GM18508 (cell line): Measurements from ENCODE around the gene SH3BP5.
A peak's percentile ranks its signal among the peaks of the same experiment; 100 is the strongest.
"Not testable (repeated sequence)": the region's sequence is repeated elsewhere in the genome, so short reads cannot be mapped to it uniquely, and the experiment has no call there.

Experiments
- ATAC-seq: cut with Tn5 transposase; IDR thresholded peaks from one replicate; pipeline ENCODE4 v1.9.1; 2021; ENCODE audit warnings: moderate number of reproducible peaks; ENCODE audit not compliant: insufficient read depth, unreplicated experiment

Gene SH3BP5, protein sequence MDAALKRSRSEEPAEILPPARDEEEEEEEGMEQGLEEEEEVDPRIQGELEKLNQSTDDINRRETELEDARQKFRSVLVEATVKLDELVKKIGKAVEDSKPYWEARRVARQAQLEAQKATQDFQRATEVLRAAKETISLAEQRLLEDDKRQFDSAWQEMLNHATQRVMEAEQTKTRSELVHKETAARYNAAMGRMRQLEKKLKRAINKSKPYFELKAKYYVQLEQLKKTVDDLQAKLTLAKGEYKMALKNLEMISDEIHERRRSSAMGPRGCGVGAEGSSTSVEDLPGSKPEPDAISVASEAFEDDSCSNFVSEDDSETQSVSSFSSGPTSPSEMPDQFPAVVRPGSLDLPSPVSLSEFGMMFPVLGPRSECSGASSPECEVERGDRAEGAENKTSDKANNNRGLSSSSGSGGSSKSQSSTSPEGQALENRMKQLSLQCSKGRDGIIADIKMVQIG

GRCh38 chr3:15332405-15333098 is at the start of gene SH3BP5:
Gene SH3BP5, minus strand, starts transcription at chr3:15332586. Its CDS starts 178 bp downstream, at chr3:15332408.
- no peak for ATAC-seq

DNA sequence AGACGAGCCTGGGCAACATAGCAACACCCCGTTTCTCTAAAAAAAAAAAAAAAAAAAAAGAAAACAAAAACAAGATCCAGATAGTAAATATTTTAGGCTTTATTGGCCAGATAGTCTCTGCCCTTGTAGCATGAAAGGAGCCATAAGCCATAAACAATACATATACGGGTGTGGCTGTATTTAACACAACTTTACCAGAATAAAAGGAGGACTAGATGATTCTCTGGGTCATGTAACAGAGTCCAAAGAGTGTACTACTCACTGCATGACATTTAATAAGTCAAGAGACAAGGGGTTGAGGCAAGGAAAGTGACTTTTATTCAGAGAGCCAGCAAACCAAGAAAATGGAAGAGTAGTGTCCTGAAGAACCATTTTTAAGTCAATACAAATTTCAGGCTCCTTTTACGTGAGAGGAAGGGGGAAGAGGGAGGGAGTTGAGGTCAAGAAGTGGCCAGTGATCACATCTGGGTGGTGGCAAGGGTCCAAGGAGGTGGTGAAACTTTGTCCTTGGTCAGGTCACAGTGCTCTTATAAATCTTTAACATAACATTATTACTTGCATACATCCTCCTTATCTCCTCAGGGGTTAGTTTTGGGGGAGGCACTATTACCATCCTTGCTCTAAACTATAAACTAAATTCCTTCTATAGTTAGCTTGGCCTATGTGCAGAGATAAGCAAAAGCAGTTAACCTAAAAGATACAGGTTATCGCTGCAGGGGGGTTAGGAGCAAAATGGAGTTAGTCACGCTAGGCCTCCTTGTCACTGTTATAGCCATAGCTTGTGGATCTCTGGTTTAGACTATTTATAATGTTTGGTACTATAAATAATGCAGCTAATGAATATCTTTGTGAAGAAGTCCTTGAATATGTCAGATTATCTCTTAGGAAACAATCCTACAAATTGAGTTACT is 48.8 kb upstream of the SH3BP5 start:
- ATAC-seq = no peak

GRCh38 chr3:15377961-15378791 is 45.8 kb upstream of the SH3BP5 start:
- ATAC-seq = peak; percentile 87

- ATAC-seq = no peak
These were observed 43.1 kb upstream of the SH3BP5 start for GRCh38 chr3:15375461-15376000.

DNA sequence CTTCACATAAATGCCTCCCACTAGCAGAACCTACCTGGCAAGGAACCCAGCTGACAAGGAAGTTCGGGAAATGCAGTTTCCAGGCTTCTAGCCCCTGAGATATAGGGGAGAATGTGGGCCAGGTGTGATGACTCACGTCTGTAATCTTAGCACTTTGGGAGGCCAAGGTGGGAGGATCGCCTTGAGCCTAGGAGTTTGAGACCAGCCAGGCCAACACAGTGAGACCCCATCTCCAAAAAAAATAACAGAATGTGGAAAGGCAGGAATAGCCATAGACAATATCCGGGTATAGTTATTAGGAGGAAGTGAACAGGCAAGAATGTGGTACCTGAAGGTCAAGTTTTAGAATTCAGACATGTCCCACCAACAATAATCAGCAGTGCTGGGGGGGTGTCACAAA is 40.5 kb upstream of the SH3BP5 start:
- ATAC-seq = no peak

DNA sequence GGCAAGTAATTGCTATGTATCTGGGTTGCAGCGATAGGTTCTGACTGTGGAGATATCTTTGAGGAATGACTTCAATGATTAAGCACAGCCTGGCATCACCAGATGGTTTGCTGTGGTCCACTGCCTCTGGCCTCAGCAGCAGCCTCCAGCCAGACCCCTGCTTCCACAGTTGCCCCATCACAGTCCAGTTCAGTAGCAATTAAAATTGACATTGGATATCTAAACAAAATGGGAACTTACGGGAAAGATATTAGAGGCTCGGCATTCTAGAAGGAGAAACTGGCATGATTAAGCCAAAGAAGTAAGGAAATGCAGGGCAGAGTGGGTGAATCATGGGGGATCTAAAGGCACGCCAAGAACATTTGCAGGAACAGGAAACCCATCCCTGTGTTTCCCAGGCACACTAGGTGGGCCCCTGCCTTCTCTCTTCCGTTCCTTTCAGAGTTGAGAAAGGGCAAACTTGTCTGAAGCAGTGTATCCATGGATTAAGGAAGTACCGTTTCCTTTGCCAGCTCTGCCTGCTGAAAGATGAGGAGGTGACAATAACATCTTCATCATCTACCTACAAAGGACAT is 36.3 kb upstream of the SH3BP5 start:
- no peak for ATAC-seq

DNA sequence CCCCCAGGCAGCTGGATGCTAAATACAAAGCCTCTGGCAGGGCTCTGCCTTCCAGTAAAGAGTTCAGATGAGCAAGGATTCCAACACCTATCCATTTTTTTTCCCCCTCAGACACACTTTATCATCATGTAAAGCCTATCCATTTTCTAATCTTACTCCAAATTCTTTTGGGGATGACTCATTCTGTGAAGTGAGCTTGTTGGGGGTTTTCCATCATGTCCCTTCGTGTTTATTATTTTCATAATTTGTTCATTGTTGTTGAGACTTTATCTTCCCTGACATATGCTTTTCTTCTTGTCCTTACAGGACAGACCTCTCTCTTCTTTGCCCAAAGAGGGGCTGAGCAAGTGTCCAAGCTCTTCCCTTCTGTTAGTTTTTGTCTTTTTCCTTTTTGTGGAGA is 34.7 kb upstream of the SH3BP5 start:
- ATAC-seq = no peak

- ATAC-seq = not testable (repeated sequence)
These were observed 31.7 kb upstream of the SH3BP5 start for GRCh38 chr3:15364078-15364477.

GRCh38 chr3:15361494-15362214 is 29.3 kb upstream of the SH3BP5 start:
- peak; percentile 75 for ATAC-seq

DNA sequence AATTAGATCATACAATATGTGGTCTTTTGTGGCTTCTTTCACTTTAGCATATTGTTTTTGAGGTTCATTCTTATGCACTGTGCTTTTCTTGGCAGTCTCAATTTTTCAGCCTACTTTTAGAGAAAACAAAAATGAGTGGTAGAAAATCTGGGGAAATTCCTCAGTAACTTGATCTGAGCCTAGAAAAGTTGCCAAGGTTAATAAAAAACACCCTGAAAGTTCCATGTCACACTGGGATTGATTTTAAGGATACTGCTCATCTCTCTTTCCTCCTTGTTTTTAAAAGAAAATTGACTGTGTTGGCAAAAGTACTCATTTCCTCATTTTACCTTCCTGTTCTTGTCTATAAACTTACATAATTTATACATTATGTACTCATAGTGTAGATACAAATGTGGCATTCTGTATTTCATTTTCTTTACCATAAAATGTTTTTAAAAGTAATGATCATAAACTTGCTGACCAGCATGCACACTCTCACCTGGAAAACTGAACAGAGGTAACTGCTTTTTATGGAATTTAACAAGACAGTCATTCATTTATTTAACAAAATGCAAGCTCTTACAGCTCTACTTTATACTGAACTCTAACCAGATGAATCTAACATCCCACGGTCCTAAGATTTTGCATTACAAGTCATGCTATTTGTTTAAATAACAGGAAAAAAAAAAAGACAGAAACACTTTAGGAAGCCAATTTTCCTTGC is 28.6 kb upstream of the SH3BP5 start:
- no peak for ATAC-seq

- no peak for ATAC-seq
These were observed 27.5 kb upstream of the SH3BP5 start for GRCh38 chr3:15359677-15360397.

DNA sequence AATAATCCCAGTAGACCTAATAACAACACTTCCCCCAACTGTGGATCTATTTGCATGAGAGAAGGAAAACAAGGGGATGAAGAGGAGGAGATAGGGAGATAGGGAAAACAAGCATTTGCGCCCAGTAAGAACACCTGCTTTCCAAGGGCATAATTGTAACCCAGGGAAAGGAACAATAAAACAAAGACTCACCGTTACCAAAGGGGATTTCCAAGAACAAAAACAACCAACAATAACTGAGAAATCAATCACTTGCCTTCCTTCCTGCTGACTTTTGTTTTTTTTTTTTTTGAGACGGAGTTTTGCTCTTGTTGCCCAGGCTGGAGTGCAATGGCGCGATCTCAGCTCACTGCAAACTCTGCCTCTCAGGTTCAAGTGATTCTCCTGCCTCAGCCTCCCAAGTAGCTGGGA is 24.3 kb upstream of the SH3BP5 start:
- not testable (repeated sequence) for ATAC-seq

DNA sequence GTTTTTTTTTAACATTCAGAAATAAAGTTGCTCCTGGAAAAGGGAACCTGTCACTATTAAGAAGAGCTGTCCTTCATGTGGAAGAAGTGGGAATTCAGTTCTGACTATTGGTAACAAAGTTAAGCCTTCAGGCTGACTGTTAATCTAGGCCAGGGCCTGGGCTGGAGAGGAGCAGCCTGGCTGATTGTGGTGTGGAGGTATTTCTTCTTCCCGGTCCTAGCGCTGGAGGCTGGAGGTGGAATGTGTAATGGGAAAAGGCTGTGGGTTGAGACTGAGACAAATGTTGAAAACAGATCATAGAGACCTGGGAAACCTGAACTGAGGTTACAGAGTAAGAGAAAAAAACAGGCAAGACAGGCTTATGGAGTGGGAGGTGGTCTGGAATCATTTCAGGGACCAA is 23.8 kb upstream of the SH3BP5 start:
- ATAC-seq = no peak

GRCh38 chr3:15355086-15355485 is 22.7 kb upstream of the SH3BP5 start:
- ATAC-seq = no peak

DNA sequence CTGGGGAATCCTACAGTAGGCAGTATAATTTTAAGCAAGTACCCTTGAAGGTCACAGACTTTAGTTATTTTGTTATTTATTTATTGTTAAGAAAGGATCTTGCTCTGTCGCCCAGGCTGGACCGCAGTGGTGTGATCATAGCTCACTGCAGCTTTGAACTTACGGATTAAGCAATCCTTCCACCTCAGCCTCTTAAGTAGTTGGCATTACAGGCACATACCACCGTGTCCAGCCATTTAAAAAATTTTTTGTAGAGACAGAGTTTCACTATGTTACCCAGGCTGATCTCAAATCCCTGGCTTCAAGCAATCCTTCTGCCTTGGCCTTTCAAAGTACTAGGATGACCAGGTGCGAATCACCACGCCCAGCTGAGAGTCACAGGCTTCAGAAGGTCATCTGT is 22.1 kb upstream of the SH3BP5 start:
- ATAC-seq = no peak

DNA sequence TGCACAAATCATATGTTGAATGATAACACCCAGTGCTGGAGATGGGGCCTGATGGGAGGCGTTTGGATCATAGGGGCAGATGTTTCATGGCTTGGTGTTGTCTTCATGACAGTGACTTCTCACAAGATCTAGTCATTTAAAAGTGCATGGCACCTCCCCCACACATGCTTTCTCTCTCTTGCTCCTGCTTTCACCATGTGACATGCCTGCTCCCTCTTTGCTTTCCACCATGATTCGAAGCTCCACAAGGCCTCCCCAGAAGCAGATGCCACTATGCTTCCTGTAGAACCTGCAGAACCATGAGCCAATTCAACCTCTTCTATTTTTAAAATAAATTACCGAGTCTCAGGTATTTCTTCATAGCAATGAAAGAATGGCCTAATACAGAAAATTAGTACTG is 17.8 kb upstream of the SH3BP5 start:
- no peak for ATAC-seq

GRCh38 chr3:15349438-15349837 is 17.1 kb upstream of the SH3BP5 start:
- ATAC-seq = not testable (repeated sequence)
